Subcutaneous adipose tissue (tissue), 4 donors: Measurements from ENCODE around the gene KCNE1. TPM values are rescaled to one million over a fixed set of nuclear protein-coding genes. Genes with fewer than 3 reads are reported as not detected.

Experiments
- CTCF ChIP-seq: fragments of 450-650 bp; IDR thresholded peaks from one replicate; pipeline ENCODE4 v1.5.1; 2016; ENCODE audit warnings: low read depth, mild to moderate bottlenecking, control low read depth, antibody characterized with exemption, moderate library complexity
- total RNA-seq, 4 donors: library from RNA; depleted of rRNA; stranded (reverse); fragments of >200 nt; gene quantifications; one replicate each; pipeline ENCODE4 v1.1.0, GENCODE V29; 2016

The KCNE1 gene
- total RNA-seq = 10 to 100 TPM in 2 of 4 donors, 1 to 10 TPM in 2; 5.7 to 28.9 (median 10.4) TPM

GRCh38 chr21:34511787-34512455 lies at the start of gene KCNE1:
TSS of gene KCNE1 (minus strand) at chr21:34512210. CDS start at chr21:34449634, 62,576 bp downstream.
- TF ChIP-seq CTCF = no peak

- no peak for TF ChIP-seq CTCF
Observed at GRCh38 chr21:34561806-34562205, 49.8 kb upstream of the KCNE1 start.

GRCh38 chr21:34560609-34561008 lies 48.6 kb upstream of the KCNE1 start:
- no peak for TF ChIP-seq CTCF

DNA sequence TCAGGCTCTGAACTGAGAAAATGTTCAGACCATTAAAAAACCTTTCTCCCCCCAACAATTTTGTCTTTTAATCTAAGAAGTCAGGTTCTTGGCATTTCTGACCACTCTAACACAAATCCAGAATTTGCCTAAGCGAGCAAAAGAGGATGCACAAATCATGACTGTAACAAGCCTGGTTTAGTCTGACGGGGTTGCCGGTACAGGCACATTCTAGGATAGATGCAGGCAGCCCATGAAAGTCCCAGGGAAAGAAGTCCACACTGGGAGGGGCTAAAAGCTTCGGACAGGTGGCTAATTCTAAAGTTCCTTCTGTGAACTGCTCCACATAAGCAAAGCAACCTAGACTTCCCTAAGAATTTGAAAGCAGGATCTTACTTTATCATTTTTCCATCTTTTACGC lies 48.0 kb upstream of the KCNE1 start:
- TF ChIP-seq CTCF = no peak

GRCh38 chr21:34559089-34559631 lies 47.1 kb upstream of the KCNE1 start:
- no peak for TF ChIP-seq CTCF

- no peak for TF ChIP-seq CTCF
Observed at GRCh38 chr21:34558166-34558565, 46.2 kb upstream of the KCNE1 start.

DNA sequence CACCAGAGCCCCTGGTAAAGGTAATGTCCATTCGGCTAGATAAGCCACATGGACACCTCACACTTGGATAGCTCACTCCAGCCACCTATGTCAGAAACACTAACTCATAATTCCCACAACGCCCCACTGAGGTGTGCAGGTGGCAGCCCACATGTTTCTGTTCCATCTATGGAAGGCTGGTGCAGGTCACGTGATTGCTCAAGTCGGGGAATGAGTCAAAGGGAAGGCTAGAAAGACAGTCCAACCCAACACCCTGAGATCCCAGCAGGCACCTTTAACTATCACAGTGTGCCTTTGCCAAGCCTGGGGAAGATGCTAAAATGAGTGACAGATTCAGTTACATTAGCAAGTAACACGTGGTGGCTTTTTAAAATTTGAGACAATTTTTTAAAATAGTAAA lies 45.3 kb upstream of the KCNE1 start:
- no peak for TF ChIP-seq CTCF
